A673 (cell line): Measurements from ENCODE around the gene EPS15.

ENCODE experiments used
- EZH2 ChIP-seq: fragments of 200-600 bp; sonication (generic); IDR thresholded peaks from 2 replicates; pipeline ENCODE4 v1.6.1; 2017; ENCODE audit warnings: borderline replicate concordance, low read depth, mild to moderate bottlenecking, mixed read lengths, antibody characterized with exemption, low read length; ENCODE audit not compliant: poor library complexity, severe bottlenecking
- TF ChIP-seq, protein P1 (sequence below): fragments of 300-800, 200-600 bp; sonication (generic); conservative IDR thresholded peaks from 2 replicates; pipeline ENCODE4 v1.5.1; 2017; ENCODE audit warnings: low read depth, mild to moderate bottlenecking, antibody characterized with exemption, low read length, moderate library complexity, mixed read lengths

GRCh38 chr1:51487628-51488027, 31.4 kb downstream of the EPS15 start:
- TF ChIP-seq, protein P1, sequence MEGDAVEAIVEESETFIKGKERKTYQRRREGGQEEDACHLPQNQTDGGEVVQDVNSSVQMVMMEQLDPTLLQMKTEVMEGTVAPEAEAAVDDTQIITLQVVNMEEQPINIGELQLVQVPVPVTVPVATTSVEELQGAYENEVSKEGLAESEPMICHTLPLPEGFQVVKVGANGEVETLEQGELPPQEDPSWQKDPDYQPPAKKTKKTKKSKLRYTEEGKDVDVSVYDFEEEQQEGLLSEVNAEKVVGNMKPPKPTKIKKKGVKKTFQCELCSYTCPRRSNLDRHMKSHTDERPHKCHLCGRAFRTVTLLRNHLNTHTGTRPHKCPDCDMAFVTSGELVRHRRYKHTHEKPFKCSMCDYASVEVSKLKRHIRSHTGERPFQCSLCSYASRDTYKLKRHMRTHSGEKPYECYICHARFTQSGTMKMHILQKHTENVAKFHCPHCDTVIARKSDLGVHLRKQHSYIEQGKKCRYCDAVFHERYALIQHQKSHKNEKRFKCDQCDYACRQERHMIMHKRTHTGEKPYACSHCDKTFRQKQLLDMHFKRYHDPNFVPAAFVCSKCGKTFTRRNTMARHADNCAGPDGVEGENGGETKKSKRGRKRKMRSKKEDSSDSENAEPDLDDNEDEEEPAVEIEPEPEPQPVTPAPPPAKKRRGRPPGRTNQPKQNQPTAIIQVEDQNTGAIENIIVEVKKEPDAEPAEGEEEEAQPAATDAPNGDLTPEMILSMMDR = no peak
- no peak for TF ChIP-seq EZH2
